HepG2 (cell line): ENCODE data around the gene KCNJ8.

Experiments
- CEBPB ChIP-seq: IDR thresholded peaks from 2 replicates; pipeline ENCODE4 v1.6.1; 2011; ENCODE audit warnings: low read depth, low read length, improper control_type of control experiment, borderline replicate concordance
- KLF13 ChIP-seq: sonication (generic); formaldehyde crosslinking; IDR thresholded peaks from 2 replicates; pipeline ENCODE4 v1.4.0; 2020; ENCODE audit warnings: mild to moderate bottlenecking, missing genetic modification reagents
- MTA3 ChIP-seq: sonication (generic); formaldehyde crosslinking; IDR thresholded peaks from 2 replicates; pipeline ENCODE4 v1.4.0; 2020; ENCODE audit warnings: missing genetic modification reagents
- ZNF660 ChIP-seq: sonication (generic); formaldehyde crosslinking; IDR thresholded peaks from 2 replicates; pipeline ENCODE4 v1.5.1; 2020; ENCODE audit warnings: mild to moderate bottlenecking, low read depth, missing genetic modification reagents, borderline replicate concordance
- TF ChIP-seq, protein P1 (sequence below): sonication (generic); formaldehyde crosslinking; IDR thresholded peaks from 2 replicates; pipeline ENCODE4 v1.4.0; 2020; ENCODE audit warnings: mild to moderate bottlenecking, missing genetic modification reagents
- TF ChIP-seq, protein P2 (sequence below): sonication (generic); formaldehyde crosslinking; IDR thresholded peaks from 2 replicates; pipeline ENCODE4 v1.5.0; 2020; ENCODE audit warnings: mild to moderate bottlenecking, missing genetic modification reagents, moderate library complexity
- TF ChIP-seq, protein P3 (sequence below): sonication (generic); formaldehyde crosslinking; IDR thresholded peaks from 2 replicates; pipeline ENCODE4 v1.5.0; 2020; ENCODE audit warnings: missing genetic modification reagents
- TF ChIP-seq, protein P4 (sequence below): sonication (generic); formaldehyde crosslinking; conservative IDR thresholded peaks from 2 replicates; pipeline ENCODE4 v1.4.0; 2020; ENCODE audit warnings: missing genetic modification reagents
- TF ChIP-seq, protein P5 (sequence below): sonication (generic); formaldehyde crosslinking; IDR thresholded peaks from one replicate; pipeline ENCODE4 v1.5.1; 2020; ENCODE audit warnings: mild to moderate bottlenecking, missing genetic modification reagents; ENCODE audit errors: not compliant biosample characterization
- TF ChIP-seq, protein P6 (sequence below): sonication (generic); formaldehyde crosslinking; IDR thresholded peaks from 2 replicates; pipeline ENCODE4 v1.8.1; 2023; ENCODE audit warnings: mild to moderate bottlenecking, moderate library complexity, missing genetic modification reagents

DNA sequence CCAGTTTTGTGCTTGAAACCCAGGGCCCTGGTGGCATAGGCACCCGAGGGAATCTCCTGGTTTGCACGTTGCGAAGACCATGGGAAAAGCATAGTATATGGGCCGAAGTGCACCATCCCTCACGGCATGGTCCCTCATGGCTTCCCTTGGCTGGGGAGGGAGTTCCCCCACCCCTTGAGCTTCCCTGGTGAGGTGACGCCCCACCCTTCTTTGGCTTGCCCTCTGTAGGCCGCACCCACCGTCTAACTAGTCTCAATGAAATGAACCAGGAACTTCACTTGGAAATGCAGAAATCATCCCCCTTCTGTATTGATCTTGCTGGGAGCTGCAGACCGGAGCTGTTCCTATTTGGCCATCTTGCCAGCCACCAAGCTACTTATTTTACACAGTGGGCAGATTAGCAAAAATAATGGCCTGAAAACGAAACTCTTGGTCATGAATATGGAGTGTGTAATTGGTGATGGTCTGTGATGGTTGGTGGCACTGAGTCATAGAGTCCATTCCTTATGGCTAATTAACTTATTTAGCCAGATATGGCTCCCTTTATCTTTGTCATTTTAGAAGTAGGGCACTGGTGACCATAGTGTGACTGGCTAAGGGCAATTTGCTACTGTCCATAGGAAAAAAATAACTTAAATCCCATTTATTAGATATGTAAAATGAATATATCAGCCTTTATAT lies 21.3 kb upstream of the KCNJ8 start:
- TF ChIP-seq, protein P1, sequence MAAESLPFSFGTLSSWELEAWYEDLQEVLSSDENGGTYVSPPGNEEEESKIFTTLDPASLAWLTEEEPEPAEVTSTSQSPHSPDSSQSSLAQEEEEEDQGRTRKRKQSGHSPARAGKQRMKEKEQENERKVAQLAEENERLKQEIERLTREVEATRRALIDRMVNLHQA, result no peak
- TF ChIP-seq KLF13 (no peak), ZNF660 (CRISPR knock-in tag) (no peak), MTA3 (CRISPR knock-in tag) (no peak), CEBPB (no peak)
- TF ChIP-seq, protein P2, sequence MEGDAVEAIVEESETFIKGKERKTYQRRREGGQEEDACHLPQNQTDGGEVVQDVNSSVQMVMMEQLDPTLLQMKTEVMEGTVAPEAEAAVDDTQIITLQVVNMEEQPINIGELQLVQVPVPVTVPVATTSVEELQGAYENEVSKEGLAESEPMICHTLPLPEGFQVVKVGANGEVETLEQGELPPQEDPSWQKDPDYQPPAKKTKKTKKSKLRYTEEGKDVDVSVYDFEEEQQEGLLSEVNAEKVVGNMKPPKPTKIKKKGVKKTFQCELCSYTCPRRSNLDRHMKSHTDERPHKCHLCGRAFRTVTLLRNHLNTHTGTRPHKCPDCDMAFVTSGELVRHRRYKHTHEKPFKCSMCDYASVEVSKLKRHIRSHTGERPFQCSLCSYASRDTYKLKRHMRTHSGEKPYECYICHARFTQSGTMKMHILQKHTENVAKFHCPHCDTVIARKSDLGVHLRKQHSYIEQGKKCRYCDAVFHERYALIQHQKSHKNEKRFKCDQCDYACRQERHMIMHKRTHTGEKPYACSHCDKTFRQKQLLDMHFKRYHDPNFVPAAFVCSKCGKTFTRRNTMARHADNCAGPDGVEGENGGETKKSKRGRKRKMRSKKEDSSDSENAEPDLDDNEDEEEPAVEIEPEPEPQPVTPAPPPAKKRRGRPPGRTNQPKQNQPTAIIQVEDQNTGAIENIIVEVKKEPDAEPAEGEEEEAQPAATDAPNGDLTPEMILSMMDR (CRISPR knock-in tag), result no peak
- TF ChIP-seq, protein P3, sequence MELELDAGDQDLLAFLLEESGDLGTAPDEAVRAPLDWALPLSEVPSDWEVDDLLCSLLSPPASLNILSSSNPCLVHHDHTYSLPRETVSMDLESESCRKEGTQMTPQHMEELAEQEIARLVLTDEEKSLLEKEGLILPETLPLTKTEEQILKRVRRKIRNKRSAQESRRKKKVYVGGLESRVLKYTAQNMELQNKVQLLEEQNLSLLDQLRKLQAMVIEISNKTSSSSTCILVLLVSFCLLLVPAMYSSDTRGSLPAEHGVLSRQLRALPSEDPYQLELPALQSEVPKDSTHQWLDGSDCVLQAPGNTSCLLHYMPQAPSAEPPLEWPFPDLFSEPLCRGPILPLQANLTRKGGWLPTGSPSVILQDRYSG (CRISPR knock-in tag), result no peak
- TF ChIP-seq, protein P4, sequence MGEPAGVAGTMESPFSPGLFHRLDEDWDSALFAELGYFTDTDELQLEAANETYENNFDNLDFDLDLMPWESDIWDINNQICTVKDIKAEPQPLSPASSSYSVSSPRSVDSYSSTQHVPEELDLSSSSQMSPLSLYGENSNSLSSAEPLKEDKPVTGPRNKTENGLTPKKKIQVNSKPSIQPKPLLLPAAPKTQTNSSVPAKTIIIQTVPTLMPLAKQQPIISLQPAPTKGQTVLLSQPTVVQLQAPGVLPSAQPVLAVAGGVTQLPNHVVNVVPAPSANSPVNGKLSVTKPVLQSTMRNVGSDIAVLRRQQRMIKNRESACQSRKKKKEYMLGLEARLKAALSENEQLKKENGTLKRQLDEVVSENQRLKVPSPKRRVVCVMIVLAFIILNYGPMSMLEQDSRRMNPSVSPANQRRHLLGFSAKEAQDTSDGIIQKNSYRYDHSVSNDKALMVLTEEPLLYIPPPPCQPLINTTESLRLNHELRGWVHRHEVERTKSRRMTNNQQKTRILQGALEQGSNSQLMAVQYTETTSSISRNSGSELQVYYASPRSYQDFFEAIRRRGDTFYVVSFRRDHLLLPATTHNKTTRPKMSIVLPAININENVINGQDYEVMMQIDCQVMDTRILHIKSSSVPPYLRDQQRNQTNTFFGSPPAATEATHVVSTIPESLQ (CRISPR knock-in tag), result no peak
- TF ChIP-seq, protein P5, sequence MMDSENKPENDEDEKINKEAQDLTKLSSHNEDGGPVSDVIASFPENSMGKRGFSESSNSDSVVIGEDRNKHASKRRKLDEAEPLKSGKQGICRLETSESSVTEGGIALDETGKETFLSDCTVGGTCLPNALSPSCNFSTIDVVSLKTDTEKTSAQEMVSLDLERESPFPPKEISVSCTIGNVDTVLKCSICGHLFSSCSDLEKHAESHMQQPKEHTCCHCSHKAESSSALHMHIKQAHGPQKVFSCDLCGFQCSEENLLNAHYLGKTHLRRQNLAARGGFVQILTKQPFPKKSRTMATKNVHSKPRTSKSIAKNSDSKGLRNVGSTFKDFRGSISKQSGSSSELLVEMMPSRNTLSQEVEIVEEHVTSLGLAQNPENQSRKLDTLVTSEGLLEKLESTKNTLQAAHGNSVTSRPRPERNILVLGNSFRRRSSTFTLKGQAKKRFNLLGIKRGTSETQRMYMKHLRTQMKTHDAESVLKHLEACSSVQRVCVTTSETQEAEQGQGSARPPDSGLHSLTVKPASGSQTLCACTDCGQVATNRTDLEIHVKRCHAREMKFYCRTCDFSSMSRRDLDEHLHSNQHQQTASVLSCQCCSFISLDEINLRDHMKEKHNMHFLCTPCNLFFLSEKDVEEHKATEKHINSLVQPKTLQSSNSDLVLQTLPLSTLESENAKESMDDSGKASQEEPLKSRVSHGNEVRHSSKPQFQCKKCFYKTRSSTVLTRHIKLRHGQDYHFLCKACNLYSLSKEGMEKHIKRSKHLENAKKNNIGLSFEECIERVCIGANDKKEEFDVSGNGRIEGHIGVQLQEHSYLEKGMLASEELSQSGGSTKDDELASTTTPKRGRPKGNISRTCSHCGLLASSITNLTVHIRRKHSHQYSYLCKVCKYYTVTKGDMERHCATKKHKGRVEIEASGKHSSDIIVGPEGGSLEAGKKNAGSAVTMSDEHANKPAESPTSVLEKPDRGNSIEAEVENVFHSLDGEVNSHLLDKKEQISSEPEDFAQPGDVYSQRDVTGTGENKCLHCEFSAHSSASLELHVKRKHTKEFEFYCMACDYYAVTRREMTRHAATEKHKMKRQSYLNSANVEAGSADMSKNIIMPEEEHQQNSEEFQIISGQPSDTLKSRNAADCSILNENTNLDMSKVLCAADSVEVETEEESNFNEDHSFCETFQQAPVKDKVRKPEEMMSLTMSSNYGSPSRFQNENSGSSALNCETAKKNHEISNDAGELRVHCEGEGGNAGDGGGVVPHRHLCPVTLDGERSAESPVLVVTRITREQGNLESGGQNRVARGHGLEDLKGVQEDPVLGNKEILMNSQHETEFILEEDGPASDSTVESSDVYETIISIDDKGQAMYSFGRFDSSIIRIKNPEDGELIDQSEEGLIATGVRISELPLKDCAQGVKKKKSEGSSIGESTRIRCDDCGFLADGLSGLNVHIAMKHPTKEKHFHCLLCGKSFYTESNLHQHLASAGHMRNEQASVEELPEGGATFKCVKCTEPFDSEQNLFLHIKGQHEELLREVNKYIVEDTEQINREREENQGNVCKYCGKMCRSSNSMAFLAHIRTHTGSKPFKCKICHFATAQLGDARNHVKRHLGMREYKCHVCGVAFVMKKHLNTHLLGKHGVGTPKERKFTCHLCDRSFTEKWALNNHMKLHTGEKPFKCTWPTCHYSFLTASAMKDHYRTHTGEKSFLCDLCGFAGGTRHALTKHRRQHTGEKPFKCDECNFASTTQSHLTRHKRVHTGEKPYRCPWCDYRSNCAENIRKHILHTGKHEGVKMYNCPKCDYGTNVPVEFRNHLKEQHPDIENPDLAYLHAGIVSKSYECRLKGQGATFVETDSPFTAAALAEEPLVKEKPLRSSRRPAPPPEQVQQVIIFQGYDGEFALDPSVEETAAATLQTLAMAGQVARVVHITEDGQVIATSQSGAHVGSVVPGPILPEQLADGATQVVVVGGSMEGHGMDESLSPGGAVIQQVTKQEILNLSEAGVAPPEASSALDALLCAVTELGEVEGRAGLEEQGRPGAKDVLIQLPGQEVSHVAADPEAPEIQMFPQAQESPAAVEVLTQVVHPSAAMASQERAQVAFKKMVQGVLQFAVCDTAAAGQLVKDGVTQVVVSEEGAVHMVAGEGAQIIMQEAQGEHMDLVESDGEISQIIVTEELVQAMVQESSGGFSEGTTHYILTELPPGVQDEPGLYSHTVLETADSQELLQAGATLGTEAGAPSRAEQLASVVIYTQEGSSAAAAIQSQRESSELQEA, result no peak
- TF ChIP-seq, protein P6, sequence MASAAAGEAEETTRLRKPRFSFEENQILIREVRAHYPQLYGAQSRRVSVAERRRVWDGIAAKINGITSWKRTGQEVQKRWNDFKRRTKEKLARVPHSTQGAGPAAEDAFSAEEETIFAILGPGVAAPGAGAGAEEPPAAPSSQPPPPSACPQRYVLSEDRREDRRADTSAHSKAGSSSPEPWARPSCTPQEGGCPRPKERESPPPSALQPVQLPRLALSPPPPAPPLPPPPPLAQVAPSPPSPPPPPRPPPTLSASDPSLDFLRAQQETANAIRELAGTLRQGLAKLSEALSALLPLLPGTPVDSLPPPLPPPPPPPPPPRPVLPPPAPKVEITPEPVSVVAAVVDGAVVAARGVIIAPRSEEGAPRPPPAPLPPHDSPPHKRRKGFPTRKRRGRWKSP (CRISPR knock-in tag), result no peak
